ENCODE results near the gene PRTFDC1.

DNA sequence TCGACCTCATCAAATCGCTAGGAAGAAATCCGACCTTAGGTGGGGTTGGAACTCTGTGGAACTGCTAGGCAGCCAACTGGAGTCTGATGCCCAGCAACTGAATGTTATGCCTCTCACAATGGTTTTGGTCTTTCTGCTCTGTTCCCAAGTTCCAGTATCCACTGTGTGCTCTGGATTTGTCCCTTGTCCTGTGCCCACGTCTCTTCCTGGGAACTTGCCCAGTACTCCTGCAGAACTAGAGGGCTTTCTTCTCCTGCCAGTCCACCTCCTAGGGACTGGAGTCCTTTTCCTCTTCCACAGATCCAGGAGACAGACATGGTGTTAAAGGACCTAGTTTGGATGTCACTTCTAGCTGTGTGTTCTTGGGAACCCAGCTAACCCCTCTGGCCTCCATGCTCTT lies 26.6 kb downstream of the PRTFDC1 start:
- TF ChIP-seq, protein P1, sequence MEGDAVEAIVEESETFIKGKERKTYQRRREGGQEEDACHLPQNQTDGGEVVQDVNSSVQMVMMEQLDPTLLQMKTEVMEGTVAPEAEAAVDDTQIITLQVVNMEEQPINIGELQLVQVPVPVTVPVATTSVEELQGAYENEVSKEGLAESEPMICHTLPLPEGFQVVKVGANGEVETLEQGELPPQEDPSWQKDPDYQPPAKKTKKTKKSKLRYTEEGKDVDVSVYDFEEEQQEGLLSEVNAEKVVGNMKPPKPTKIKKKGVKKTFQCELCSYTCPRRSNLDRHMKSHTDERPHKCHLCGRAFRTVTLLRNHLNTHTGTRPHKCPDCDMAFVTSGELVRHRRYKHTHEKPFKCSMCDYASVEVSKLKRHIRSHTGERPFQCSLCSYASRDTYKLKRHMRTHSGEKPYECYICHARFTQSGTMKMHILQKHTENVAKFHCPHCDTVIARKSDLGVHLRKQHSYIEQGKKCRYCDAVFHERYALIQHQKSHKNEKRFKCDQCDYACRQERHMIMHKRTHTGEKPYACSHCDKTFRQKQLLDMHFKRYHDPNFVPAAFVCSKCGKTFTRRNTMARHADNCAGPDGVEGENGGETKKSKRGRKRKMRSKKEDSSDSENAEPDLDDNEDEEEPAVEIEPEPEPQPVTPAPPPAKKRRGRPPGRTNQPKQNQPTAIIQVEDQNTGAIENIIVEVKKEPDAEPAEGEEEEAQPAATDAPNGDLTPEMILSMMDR (IDR thresholded peaks at IDR 0.05): no peak
- TF ChIP-seq EP300 (IDR thresholded peaks at IDR 0.05) (no peak), POLR2AphosphoS5 (IDR thresholded peaks at IDR 0.05) (no peak), POLR2A (IDR thresholded peaks at IDR 0.05) (no peak)
